Peyer's patch (tissue), 4 donors: Measurements from ENCODE around the gene AARS2.

Experiments used
- POLR2A ChIP-seq, 2 donors: fragments of 450-650 bp; IDR thresholded peaks; one replicate each; pipeline ENCODE4 v1.5.1; 2017; ENCODE audit warnings: antibody characterized with exemption in 2 of 2, mild to moderate bottlenecking in 2 of 2, moderate library complexity in 2 of 2
- TF ChIP-seq, protein P1 (sequence below), 6 experiments: fragments of 450-650 bp in 4 of 6; fragments of 200-600 bp in 2 of 6; sonication (generic) in 1 of 6; IDR thresholded peaks; one replicate each; pipeline ENCODE4 v1.5.1; 2017 to 2019; ENCODE audit warnings: antibody characterized with exemption in 6 of 6, mild to moderate bottlenecking in 3 of 6, moderate library complexity in 1 of 6

DNA sequence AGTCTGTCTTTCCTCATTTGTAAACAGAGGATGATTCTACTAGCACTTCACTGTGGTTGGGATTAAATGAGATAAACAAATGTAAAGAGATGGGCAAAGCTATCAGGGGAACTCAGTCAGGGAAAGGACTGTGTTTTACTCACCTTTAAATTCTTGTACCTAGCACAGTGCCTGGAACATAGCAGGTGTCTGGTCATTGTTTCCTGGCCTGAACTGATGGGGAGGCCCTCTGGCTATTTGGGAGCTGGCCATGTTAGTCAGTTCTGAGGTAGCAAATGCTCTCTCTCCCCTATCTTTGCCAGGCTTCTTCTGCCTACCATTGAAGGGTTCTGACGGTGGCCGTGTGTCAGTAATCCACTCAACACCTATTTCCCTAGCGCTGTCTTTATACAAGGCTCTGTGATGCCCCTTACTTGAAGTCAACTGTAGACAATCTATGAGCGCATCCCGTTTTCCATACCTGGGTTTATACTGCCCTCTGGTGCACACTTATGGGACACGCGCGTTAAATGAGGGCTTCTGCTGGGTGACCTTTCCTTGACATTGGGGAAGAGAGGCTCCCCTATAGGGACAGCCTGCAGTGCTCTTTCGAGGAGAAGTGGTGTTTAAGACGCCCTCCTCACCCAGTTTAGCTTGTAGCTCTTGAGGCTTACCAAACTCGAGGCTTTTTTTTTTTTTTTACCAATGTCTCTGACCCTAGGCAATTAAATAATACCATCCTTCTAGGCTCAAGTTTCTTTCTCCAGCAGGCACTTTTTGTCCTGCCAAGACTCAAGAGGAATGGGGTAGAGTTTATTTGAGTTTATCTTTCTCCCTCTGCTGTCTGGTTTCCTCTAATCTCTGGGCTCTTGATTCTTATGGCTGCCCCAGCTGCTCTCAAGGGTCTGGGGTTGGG is 25.3 kb upstream of the AARS2 start:
- TF ChIP-seq, protein P1, sequence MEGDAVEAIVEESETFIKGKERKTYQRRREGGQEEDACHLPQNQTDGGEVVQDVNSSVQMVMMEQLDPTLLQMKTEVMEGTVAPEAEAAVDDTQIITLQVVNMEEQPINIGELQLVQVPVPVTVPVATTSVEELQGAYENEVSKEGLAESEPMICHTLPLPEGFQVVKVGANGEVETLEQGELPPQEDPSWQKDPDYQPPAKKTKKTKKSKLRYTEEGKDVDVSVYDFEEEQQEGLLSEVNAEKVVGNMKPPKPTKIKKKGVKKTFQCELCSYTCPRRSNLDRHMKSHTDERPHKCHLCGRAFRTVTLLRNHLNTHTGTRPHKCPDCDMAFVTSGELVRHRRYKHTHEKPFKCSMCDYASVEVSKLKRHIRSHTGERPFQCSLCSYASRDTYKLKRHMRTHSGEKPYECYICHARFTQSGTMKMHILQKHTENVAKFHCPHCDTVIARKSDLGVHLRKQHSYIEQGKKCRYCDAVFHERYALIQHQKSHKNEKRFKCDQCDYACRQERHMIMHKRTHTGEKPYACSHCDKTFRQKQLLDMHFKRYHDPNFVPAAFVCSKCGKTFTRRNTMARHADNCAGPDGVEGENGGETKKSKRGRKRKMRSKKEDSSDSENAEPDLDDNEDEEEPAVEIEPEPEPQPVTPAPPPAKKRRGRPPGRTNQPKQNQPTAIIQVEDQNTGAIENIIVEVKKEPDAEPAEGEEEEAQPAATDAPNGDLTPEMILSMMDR (IDR thresholded peaks at IDR 0.05): peak; percentile 29 to 85 (median 75)
- TF ChIP-seq POLR2A (IDR thresholded peaks at IDR 0.05): no peak
